ENCODE measurements around the gene EIF4G3.

Gene EIF4G3

DNA sequence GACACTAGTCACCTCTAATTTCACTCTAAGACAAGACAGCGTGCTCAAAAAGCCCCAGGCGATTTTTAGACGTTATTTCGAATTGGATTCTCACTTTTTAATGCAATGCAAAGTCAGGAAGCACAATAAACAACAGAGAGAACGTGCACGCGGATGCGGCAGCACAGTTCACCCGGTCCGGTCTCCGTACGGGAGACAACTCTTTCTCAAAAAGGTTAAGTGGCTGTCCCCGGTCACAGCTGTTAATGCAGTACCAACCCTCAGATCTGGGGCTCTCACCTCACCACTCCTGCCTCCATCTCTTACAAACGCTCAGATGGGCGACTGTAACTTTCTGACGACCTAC, 390.8 kb downstream of the EIF4G3 start:
- peaks cover 4% of the 10 kb centered on the region for H3K36me3 Mint-ChIP-seq (ENCODE audit: low read depth)
- H3K27me3 Mint-ChIP-seq, result no peaks in the 10 kb centered on the region
- peaks cover 40% of the 10 kb centered on the region for H3K4me1 Mint-ChIP-seq (ENCODE audit: low read depth)
- peak overlapping the region; percentile 99 for H3K4me3 Mint-ChIP-seq
- peak overlapping the region; percentile 96 for H3K27ac Mint-ChIP-seq
- no peaks in the 10 kb centered on the region for H3K9me3 Mint-ChIP-seq

DNA sequence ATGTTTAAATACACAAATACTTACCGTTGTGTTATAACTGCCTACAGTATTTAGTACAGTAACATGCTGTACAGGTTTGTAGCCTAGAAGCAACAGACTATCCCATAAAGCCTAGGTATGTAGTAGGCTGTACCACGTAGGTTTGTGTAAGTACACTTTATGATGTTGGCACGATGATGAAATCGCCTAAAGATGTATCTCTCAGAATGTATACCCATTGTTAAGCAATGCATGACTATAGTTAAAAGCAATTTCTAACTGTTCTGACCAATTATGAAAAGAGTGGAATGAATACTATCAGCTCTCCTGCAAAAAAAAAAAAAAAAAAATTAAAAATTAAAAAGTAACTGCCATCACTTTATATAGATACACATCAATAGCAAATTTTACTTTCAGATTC, 401.0 kb downstream of the EIF4G3 start:
- Mint-ChIP-seq H3K9me3 (no peaks in the 10 kb centered on the region), H3K4me3 (no peak overlapping the region), H3K36me3 (ENCODE audit: low read depth) (peaks cover 87% of the 10 kb centered on the region), H3K4me1 (ENCODE audit: low read depth) (peaks cover 15% of the 10 kb centered on the region), H3K27ac (no peak overlapping the region), H3K27me3 (no peaks in the 10 kb centered on the region)

DNA sequence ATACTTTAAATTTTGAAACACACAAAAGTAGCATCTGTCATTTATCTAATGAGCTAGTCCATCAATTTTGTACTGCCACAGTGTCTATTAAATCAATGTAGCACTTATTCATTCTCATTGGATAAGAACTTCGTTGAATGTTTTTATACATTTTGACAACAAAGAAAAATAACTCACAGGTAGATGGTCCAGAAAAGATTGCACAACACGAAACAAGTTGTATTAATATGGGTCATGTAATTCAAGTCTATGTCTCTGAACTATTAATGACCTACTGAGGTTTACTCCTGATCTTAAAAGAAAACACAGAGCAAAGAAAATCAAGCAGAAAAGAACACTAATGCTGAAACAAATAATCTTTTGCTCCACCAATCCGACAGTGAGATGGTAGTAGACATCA, 404.9 kb downstream of the EIF4G3 start:
- no peak overlapping the region for H3K4me3 Mint-ChIP-seq
- H3K27ac Mint-ChIP-seq, result no peak overlapping the region
- no peaks in the 10 kb centered on the region for H3K9me3 Mint-ChIP-seq
- no peaks in the 10 kb centered on the region for H3K4me1 Mint-ChIP-seq (ENCODE audit: low read depth)
- peaks cover 74% of the 10 kb centered on the region for H3K36me3 Mint-ChIP-seq (ENCODE audit: low read depth)
- H3K27me3 Mint-ChIP-seq, result no peaks in the 10 kb centered on the region

DNA sequence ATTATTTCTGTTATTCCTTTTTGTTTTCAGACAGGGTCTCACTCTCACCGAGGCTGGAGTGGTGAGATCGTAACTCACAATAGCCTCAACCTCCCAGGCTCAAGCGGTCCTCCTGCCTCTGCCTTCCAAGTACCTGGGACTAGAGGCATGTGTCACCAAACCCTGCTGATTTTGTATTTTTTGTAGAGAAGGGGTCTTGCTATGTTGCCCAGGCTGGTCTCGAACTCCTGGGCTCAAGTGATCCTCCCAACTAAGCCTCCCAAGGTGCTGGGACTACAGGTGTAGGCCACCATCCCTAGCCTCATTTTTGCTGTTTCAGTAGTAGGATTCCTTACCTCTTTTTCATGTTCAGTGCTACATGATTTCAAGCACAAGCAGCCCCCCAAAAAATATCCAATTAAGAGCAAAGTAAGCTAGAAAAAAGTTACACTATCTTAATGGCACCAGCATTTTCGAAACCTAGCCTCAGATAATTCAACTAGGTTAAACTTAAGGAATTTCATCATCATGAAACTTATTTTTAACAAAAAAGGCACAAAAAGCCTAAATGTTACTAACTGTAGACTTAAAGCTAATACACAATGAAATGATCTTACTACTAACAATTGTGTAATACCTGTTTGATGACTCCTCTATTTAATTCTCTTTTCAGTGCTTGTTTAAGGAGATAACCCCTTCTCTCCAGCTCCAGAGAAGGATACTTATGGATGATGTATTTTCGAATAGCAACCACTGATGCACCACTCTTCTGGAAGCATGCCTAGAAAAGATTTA, 406.2 kb downstream of the EIF4G3 start:
- H3K36me3 Mint-ChIP-seq (ENCODE audit: low read depth), result peaks cover 75% of the 10 kb centered on the region
- H3K4me3 Mint-ChIP-seq, result no peak overlapping the region
- H3K4me1 Mint-ChIP-seq (ENCODE audit: low read depth), result no peaks in the 10 kb centered on the region
- H3K27me3 Mint-ChIP-seq, result no peaks in the 10 kb centered on the region
- H3K27ac Mint-ChIP-seq, result no peak overlapping the region
- H3K9me3 Mint-ChIP-seq, result no peaks in the 10 kb centered on the region

DNA sequence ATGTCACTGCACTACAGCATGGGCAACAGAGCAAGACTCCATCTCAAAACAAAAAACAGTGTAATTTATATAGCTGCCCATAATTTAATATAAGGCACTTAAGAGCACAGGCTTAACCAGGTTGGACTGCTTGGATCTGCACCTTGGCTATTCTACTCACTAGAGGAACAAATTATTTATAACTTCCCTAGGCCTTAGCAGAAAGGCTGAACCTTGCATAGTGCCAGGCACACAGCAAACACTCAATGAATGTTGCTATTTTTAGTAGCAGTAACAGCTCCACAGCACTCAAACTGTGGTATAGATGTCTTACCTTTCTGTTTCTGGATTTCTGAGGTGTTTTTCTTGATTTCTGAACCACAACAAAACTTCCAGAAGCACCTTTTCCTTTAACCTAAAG, 409.4 kb downstream of the EIF4G3 start:
- Mint-ChIP-seq H3K4me3 (no peak overlapping the region), H3K9me3 (no peaks in the 10 kb centered on the region), H3K36me3 (ENCODE audit: low read depth) (peaks cover 70% of the 10 kb centered on the region), H3K4me1 (ENCODE audit: low read depth) (no peaks in the 10 kb centered on the region), H3K27ac (no peak overlapping the region), H3K27me3 (no peaks in the 10 kb centered on the region)

DNA sequence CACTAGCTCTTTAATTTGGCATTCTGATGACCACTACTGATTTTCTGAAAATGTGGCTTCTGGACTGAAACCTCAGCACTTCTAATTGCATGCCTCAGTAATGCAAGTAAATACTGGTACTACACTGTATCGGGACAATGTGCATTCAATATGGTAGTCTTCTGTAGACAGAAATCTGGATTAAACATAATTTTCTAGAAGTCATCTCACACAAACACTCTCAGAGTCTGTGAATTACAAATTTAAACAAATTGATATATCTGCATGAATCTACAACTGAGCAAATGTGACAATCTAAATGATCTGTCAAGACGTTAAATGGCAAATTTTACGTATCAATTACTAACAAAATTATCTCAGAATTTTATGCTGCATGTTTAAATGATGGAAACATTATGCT, 413.3 kb downstream of the EIF4G3 start:
- Mint-ChIP-seq H3K36me3 (ENCODE audit: low read depth) (peaks cover 74% of the 10 kb centered on the region), H3K27me3 (no peaks in the 10 kb centered on the region), H3K27ac (no peak overlapping the region), H3K4me1 (ENCODE audit: low read depth) (no peaks in the 10 kb centered on the region), H3K4me3 (no peak overlapping the region), H3K9me3 (no peaks in the 10 kb centered on the region)

DNA sequence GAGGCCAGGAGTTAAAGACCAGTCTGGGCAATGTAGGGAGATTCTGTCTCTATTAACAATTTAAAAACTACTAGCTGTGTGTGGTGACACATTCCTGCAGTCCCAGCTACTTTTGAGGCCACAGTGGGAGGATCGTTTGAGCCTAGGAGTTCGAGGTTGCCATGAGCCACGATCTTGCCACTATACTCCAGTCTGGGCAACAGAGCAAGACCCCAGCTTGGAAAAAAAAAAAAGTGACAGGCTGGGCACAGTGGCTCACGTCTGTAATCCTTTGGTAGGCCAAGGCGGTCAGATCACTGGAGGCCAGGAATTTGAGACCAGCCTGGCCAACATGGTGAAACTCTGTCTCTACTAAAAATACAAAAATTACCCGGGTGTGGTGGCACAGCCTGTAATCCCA, 416.4 kb downstream of the EIF4G3 start:
- H3K27me3 Mint-ChIP-seq, result no peaks in the 10 kb centered on the region
- no peaks in the 10 kb centered on the region for H3K9me3 Mint-ChIP-seq
- H3K4me3 Mint-ChIP-seq, result no peak overlapping the region
- peaks cover 69% of the 10 kb centered on the region for H3K36me3 Mint-ChIP-seq (ENCODE audit: low read depth)
- H3K27ac Mint-ChIP-seq, result no peak overlapping the region
- no peaks in the 10 kb centered on the region for H3K4me1 Mint-ChIP-seq (ENCODE audit: low read depth)

All from stimulated activated naive CD8-positive, alpha-beta T cell treated with anti-CD3 and anti-CD28 coated beads, Interleukin-15, Interleukin-2, amounts not matched to agents 100 ng/mL and 50 ng/mL, for 24 hours (primary cell).